Glutamatergic neuron (in vitro differentiated cells): ENCODE data around the gene FOSL2. TPM values are rescaled to one million over a fixed set of nuclear protein-coding genes. Genes with fewer than 3 reads are reported as not detected.

ENCODE experiments used
- DNase-seq: peaks from one replicate; pipeline ENCODE4 v3.0.0; 2022
- H3K27ac Mint-ChIP-seq: one replicate; pipeline ENCODE4 v1.8.0; 2020; ENCODE audit warnings: mild to moderate bottlenecking, mixed read lengths, inconsistent platforms; ENCODE audit not compliant: unreplicated experiment
- H3K27me3 Mint-ChIP-seq: one replicate; pipeline ENCODE4 v1.8.0; 2020; ENCODE audit warnings: mild to moderate bottlenecking, moderate library complexity, mixed read lengths, inconsistent platforms; ENCODE audit not compliant: unreplicated experiment
- H3K36me3 Mint-ChIP-seq: one replicate; pipeline ENCODE4 v1.8.0; 2020; ENCODE audit warnings: mild to moderate bottlenecking, mixed read lengths, inconsistent platforms; ENCODE audit not compliant: unreplicated experiment
- H3K4me1 Mint-ChIP-seq: one replicate; pipeline ENCODE4 v1.8.0; 2020; ENCODE audit warnings: mild to moderate bottlenecking, low read depth, mixed read lengths, inconsistent platforms; ENCODE audit not compliant: unreplicated experiment
- H3K4me3 Mint-ChIP-seq: one replicate; pipeline ENCODE4 v1.8.0; 2020; ENCODE audit warnings: mild to moderate bottlenecking, mixed read lengths, inconsistent platforms; ENCODE audit not compliant: unreplicated experiment
- H3K9me3 Mint-ChIP-seq: one replicate; pipeline ENCODE4 v1.8.0; 2020; ENCODE audit warnings: mild to moderate bottlenecking, moderate library complexity, mixed read lengths, inconsistent platforms; ENCODE audit not compliant: unreplicated experiment
- CTCF ChIP-seq: fragments of 200-600 bp; sonication (generic); IDR thresholded peaks from one replicate; pipeline ENCODE4 v1.5.0; 2021; ENCODE audit not compliant: partially characterized antibody, unreplicated experiment
- total RNA-seq: library from RNA; stranded (reverse); fragmentation: NEBNext Ultra II Directional; extraction: Animal tissue kit (Norgen Biotek cat#: 25700); gene quantifications from one replicate; pipeline ENCODE4 v1.2.1, GENCODE V29; 2021; ENCODE audit not compliant: unreplicated experiment

The FOSL2 gene
- total RNA-seq, 1 donor from 2014 or later: 2.6 TPM

GRCh38 chr2:28454016-28454930 lies 61.6 kb downstream of the FOSL2 start:
- Mint-ChIP-seq H3K9me3 (peaks cover 6% of the 10 kb centered on the region), H3K27me3 (peaks cover 5% of the 10 kb centered on the region), H3K4me1 (no peaks in the 10 kb centered on the region), H3K27ac (no peak overlapping the region), H3K4me3 (no peak overlapping the region), H3K36me3 (no peaks in the 10 kb centered on the region)
- TF ChIP-seq CTCF: no peak
- DNase-seq: no peak

DNA sequence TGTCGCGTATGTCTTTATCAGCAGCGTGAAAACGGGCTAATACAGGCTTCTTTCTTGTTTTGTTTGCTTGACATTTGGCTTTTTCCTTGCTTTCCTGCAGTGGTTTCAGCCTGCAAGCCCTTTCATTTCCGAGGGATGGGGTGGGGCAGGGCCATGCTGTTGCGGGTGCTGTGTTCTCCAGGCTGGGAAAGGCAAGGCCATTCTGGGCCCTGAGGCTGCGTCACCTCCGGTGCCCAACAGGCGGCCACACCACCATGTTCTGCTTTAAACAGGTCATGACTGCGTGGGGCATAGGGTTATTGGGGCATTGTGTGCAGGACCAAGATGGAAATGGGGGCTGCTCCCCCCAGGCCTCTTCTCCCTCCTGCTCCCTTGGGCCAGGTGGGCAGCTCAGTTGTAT lies 64.6 kb downstream of the FOSL2 start:
- H3K36me3 Mint-ChIP-seq: no peaks in the 10 kb centered on the region
- no peak for DNase-seq
- no peak for TF ChIP-seq CTCF
- H3K4me1 Mint-ChIP-seq: no peaks in the 10 kb centered on the region
- H3K27me3 Mint-ChIP-seq: peaks cover 4% of the 10 kb centered on the region
- no peak overlapping the region for H3K4me3 Mint-ChIP-seq
- peaks cover 5% of the 10 kb centered on the region for H3K9me3 Mint-ChIP-seq
- H3K27ac Mint-ChIP-seq: no peak overlapping the region

GRCh38 chr2:28461056-28461455 lies 68.4 kb downstream of the FOSL2 start:
- TF ChIP-seq CTCF: no peak
- peaks cover 2% of the 10 kb centered on the region for H3K27me3 Mint-ChIP-seq
- H3K36me3 Mint-ChIP-seq: no peaks in the 10 kb centered on the region
- no peak overlapping the region for H3K27ac Mint-ChIP-seq
- no peak overlapping the region for H3K4me3 Mint-ChIP-seq
- peaks cover 5% of the 10 kb centered on the region for H3K9me3 Mint-ChIP-seq
- H3K4me1 Mint-ChIP-seq: no peaks in the 10 kb centered on the region
- DNase-seq: no peak

DNA sequence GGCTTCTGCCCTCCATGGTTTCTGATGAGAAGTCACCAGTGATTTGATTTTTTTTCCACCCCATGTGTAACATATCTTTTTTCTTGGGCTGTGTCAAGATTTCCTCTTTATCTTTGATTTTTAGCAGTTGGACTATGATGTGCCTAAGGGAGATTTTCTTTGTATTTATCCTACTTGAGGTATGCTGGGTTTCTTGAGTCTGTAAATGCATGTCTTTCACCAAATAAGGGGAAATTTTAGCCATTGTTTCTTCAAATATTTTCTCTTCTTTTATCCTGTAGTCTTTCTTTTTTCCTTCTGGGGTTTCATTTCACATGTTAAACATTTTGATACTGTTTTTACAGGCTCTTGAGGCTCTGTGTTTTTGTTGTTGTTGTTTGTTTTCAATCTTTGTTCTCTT lies 69.5 kb downstream of the FOSL2 start:
- TF ChIP-seq CTCF: no peak
- H3K27me3 Mint-ChIP-seq: peaks cover 2% of the 10 kb centered on the region
- DNase-seq: no peak
- no peaks in the 10 kb centered on the region for H3K4me1 Mint-ChIP-seq
- peaks cover 1% of the 10 kb centered on the region for H3K9me3 Mint-ChIP-seq
- H3K27ac Mint-ChIP-seq: no peak overlapping the region
- no peaks in the 10 kb centered on the region for H3K36me3 Mint-ChIP-seq
- H3K4me3 Mint-ChIP-seq: no peak overlapping the region

- no peaks in the 10 kb centered on the region for H3K27me3 Mint-ChIP-seq
- H3K9me3 Mint-ChIP-seq: no peaks in the 10 kb centered on the region
- TF ChIP-seq CTCF: no peak
- DNase-seq: no peak
- no peaks in the 10 kb centered on the region for H3K36me3 Mint-ChIP-seq
- no peak overlapping the region for H3K27ac Mint-ChIP-seq
- no peaks in the 10 kb centered on the region for H3K4me1 Mint-ChIP-seq
- no peak overlapping the region for H3K4me3 Mint-ChIP-seq
Measured at GRCh38 chr2:28463211-28463816, 70.7 kb downstream of the FOSL2 start.
